Effector memory CD4-positive, alpha-beta T cell (primary cell): Measurements from ENCODE around the gene CLIP4.

Experiments
- DNase-seq, 3 donors: peaks; one replicate each; pipeline ENCODE4 v3.0.0-alpha.2; 2020
- H3K27ac ChIP-seq: 2 replicates; pipeline ENCODE4 v1.7.0; 2013; ENCODE audit warnings: mild to moderate bottlenecking, low read length, moderate library complexity; ENCODE audit not compliant: insufficient read depth, poor library complexity, severe bottlenecking
- H3K27me3 ChIP-seq: replicated peaks from 2 replicates; pipeline ENCODE4 v1.7.0; 2013; ENCODE audit warnings: mild to moderate bottlenecking, low read length; ENCODE audit not compliant: insufficient read depth, control insufficient read depth, poor library complexity, severe bottlenecking
- H3K36me3 ChIP-seq: 2 replicates; pipeline ENCODE4 v1.7.0; 2013; ENCODE audit warnings: mild to moderate bottlenecking, low read length, moderate library complexity; ENCODE audit not compliant: control insufficient read depth, insufficient read depth
- H3K4me1 ChIP-seq: 2 replicates; pipeline ENCODE4 v1.7.0; 2013; ENCODE audit warnings: low read length, mild to moderate bottlenecking; ENCODE audit not compliant: control insufficient read depth, insufficient read depth, poor library complexity, severe bottlenecking
- H3K4me3 ChIP-seq: 2 replicates; pipeline ENCODE4 v1.7.0; 2013; ENCODE audit warnings: low read length, low read depth, mild to moderate bottlenecking; ENCODE audit not compliant: insufficient read depth, poor library complexity, severe bottlenecking
- H3K9me3 ChIP-seq: 2 replicates; pipeline ENCODE4 v1.7.0; 2013; ENCODE audit warnings: mild to moderate bottlenecking, low read length, moderate library complexity; ENCODE audit not compliant: control insufficient read depth

CLIP4 gene

DNA sequence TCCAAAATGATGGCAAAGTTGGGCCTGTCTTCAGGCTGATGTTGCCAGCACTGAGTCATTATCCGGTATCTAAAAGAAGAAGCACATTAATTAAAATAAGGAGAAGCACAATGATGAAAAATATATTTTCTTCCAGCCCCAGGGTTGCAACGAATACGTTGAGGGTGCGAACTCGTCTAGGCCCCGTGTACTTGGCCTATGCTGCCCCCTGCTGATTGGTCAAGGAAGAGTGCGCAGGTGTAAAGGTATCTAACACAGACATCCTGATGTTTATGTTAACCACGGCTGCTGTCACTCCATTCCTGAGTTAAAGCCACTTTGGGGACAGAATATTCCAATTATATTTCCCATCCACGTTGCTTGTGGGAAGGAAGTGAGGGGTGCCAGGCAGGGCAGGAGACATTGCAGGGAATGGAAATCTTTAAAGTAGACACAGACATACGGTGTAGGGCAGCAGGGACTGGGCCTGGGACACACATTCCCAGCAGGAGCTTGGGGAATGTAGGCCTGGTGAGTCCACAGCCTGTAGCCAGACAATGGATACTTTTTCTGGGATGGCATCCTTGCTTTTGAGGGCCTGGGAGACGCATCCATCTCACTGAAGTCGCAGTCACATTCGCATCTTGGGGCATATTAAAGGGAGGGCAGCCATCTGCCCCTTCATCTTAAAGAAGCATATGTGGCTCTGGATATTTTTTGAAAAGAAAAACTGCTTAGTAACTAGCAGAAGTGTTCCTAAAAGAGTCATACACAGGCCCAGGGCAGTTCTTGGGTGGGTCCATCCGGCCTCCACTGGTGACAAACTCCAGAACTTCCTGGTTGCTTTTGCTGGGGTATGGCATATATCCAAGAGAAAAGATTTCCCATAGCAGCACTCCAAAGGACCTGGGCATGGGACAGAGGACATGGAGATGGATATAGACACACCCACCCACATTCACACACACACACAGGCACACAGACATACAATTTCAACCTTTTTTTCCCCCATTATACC, 81.9 kb downstream of the CLIP4 start:
- Histone ChIP-seq H3K36me3 (no peaks in the 10 kb centered on the region), H3K4me1 (no peaks in the 10 kb centered on the region), H3K9me3 (no peaks in the 10 kb centered on the region), H3K4me3 (no peak overlapping the region), H3K27ac (no peak overlapping the region), H3K27me3 (no peaks in the 10 kb centered on the region)
- peak; percentile 53 to 63 (median 58) for DNase-seq

DNA sequence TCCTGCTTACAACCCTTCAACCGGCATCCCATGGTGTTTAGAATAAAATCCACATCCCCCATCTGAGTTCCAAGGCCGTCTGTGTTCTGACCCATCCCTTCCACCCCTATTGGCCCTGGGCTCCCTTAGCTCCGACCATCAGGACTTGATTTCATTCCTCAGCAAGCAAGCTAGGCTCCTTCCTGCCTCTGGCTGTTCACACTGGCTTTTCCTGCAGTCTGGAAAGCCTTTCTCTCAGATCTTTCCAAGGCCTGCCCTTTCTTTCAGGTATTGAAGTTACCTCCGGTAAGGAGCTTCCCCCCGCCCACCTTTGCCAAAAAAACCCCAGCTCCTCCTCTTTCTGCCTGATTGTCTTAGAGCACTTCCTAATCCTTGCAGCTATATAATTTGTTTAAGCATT, 86.8 kb downstream of the CLIP4 start:
- no peak for DNase-seq
- Histone ChIP-seq H3K4me3 (no peak overlapping the region), H3K36me3 (no peaks in the 10 kb centered on the region), H3K9me3 (no peaks in the 10 kb centered on the region), H3K27ac (no peak overlapping the region), H3K4me1 (no peaks in the 10 kb centered on the region), H3K27me3 (no peaks in the 10 kb centered on the region)

GRCh38 chr2:29202819-29203495, 87.7 kb downstream of the CLIP4 start:
- no peak overlapping the region for H3K4me3 ChIP-seq
- no peaks in the 10 kb centered on the region for H3K36me3 ChIP-seq
- no peaks in the 10 kb centered on the region for H3K9me3 ChIP-seq
- no peak overlapping the region for H3K27ac ChIP-seq
- H3K4me1 ChIP-seq: no peaks in the 10 kb centered on the region
- no peak for DNase-seq
- H3K27me3 ChIP-seq: no peaks in the 10 kb centered on the region

GRCh38 chr2:29206941-29207340, 91.7 kb downstream of the CLIP4 start:
- H3K9me3 ChIP-seq: no peaks in the 10 kb centered on the region
- no peaks in the 10 kb centered on the region for H3K4me1 ChIP-seq
- no peak overlapping the region for H3K27ac ChIP-seq

GRCh38 chr2:29207352-29208148, 92.3 kb downstream of the CLIP4 start:
- Histone ChIP-seq H3K4me3 (no peak overlapping the region), H3K27me3 (no peaks in the 10 kb centered on the region), H3K27ac (no peak overlapping the region), H3K9me3 (no peaks in the 10 kb centered on the region), H3K36me3 (no peaks in the 10 kb centered on the region), H3K4me1 (no peaks in the 10 kb centered on the region)
- no peak for DNase-seq

More at GRCh38 chr2:29206941-29207340, 91.7 kb downstream of the CLIP4 start:
- DNase-seq: no peak
- Histone ChIP-seq H3K27me3 (no peaks in the 10 kb centered on the region), H3K36me3 (no peaks in the 10 kb centered on the region), H3K4me3 (no peak overlapping the region)

GRCh38 chr2:29209551-29209950, 94.3 kb downstream of the CLIP4 start:
- H3K27ac ChIP-seq: no peak overlapping the region
- H3K36me3 ChIP-seq: no peaks in the 10 kb centered on the region

DNA sequence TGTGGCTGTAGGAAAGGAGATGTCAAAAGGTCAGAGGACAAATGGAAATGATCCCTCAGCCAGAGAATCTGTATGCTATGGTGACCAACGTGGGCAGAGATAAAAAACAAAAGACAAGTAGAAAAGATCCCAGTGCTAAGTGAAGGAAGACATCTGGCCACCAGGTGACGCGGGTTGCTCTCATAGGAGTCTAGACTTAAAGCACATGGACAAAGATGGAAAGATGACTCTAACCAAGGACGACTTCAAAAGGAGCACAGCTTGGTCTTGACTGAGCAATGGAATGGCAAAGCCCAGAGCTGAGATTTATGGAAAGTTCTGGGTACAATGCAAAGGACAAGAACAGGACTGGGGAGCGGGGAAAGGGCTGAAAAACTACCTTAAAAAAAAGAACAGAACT, 96.8 kb downstream of the CLIP4 start:
- no peaks in the 10 kb centered on the region for H3K36me3 ChIP-seq
- no peaks in the 10 kb centered on the region for H3K27me3 ChIP-seq
- H3K27ac ChIP-seq: no peak overlapping the region
- no peak overlapping the region for H3K4me3 ChIP-seq
- no peak for DNase-seq
- no peaks in the 10 kb centered on the region for H3K4me1 ChIP-seq
- H3K9me3 ChIP-seq: no peaks in the 10 kb centered on the region

More at GRCh38 chr2:29209551-29209950, 94.3 kb downstream of the CLIP4 start:
- Histone ChIP-seq H3K27me3 (no peaks in the 10 kb centered on the region), H3K4me3 (no peak overlapping the region), H3K4me1 (no peaks in the 10 kb centered on the region), H3K9me3 (no peaks in the 10 kb centered on the region)
- no peak for DNase-seq

DNA sequence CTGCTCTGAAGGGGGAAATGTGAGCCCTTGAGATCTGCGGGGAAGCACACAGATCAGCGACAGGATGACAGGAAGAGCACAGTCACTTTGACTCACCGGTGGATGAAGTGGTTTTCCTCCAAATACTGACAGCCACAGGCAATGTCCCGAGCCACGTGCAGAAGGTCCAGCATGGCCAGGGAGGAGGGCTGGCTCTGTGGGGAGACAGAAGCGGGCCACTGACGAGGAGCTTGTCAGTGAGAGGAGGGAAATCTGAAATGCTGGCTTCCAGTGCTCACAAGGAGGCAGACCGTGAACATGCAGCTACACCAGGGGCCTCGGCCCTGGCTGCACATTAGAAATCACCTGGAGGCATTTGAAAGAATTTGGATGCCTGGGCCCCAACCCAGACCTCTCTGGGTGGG, 98.7 kb downstream of the CLIP4 start:
- no peaks in the 10 kb centered on the region for H3K27me3 ChIP-seq
- H3K36me3 ChIP-seq: no peaks in the 10 kb centered on the region
- no peaks in the 10 kb centered on the region for H3K4me1 ChIP-seq
- no peaks in the 10 kb centered on the region for H3K9me3 ChIP-seq
- H3K27ac ChIP-seq: no peak overlapping the region
- DNase-seq: no peak
- H3K4me3 ChIP-seq: no peak overlapping the region

DNA sequence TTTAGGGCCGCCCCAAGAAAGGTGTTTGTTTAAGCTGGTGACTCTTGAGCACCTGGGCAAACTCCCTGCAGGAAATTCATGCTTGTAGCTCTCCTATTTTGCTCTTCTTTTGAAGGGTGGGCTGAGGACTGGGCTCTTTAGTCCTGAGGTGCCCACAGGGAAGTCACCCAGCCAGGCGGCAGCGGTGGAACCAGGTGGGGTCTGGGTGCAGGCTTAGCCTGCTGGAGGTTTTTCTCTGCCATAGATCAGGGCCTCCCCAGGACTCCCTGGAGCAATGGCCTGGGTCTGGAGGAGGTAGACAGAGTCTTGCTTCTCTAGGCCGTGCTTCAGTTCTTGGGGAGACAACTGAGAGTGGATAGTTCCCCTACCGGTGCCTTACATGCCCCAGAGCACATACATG, 99.9 kb downstream of the CLIP4 start:
- Histone ChIP-seq H3K27me3 (no peaks in the 10 kb centered on the region), H3K9me3 (no peaks in the 10 kb centered on the region), H3K27ac (no peak overlapping the region), H3K4me3 (no peak overlapping the region), H3K36me3 (no peaks in the 10 kb centered on the region), H3K4me1 (no peaks in the 10 kb centered on the region)
- no peak for DNase-seq
